Kidney epithelial cell (primary cell): Measurements from ENCODE around the gene NUP50. TPM values are rescaled to one million over a fixed set of nuclear protein-coding genes. Genes with fewer than 3 reads are reported as not detected.

ENCODE experiments used
- DNase-seq: peaks from one replicate; pipeline ENCODE4 v3.0.0-alpha.2; 2010; ENCODE audit warnings: low read depth
- H3K27me3 ChIP-seq: 2 replicates; pipeline ENCODE4 v1.6.0; 2011; ENCODE audit warnings: low read length; ENCODE audit not compliant: control insufficient read depth, insufficient read depth
- H3K36me3 ChIP-seq: 2 replicates; pipeline ENCODE4 v1.5.1; 2011; ENCODE audit warnings: low read length; ENCODE audit not compliant: control insufficient read depth, insufficient read depth
- H3K4me3 ChIP-seq: 2 replicates; pipeline ENCODE4 v1.5.1; 2011; ENCODE audit warnings: low read depth, mild to moderate bottlenecking, control low read depth, low read length
- total RNA-seq: library from RNA; depleted of rRNA; stranded (reverse); fragments of >200 nt; gene quantifications from 2 replicates; pipeline ENCODE4 v1.2.3, GENCODE V29; 2015
- TF ChIP-seq, protein P1 (sequence below): IDR thresholded peaks from 2 replicates; pipeline ENCODE4 v1.5.1; 2011; ENCODE audit warnings: mild to moderate bottlenecking, moderate library complexity, low read length, control low read depth, inconsistent platforms; ENCODE audit not compliant: insufficient read depth, poor library complexity, severe bottlenecking

The NUP50 gene
- total RNA-seq, 1 donor from 2014 or later, result 63.0 TPM

DNA sequence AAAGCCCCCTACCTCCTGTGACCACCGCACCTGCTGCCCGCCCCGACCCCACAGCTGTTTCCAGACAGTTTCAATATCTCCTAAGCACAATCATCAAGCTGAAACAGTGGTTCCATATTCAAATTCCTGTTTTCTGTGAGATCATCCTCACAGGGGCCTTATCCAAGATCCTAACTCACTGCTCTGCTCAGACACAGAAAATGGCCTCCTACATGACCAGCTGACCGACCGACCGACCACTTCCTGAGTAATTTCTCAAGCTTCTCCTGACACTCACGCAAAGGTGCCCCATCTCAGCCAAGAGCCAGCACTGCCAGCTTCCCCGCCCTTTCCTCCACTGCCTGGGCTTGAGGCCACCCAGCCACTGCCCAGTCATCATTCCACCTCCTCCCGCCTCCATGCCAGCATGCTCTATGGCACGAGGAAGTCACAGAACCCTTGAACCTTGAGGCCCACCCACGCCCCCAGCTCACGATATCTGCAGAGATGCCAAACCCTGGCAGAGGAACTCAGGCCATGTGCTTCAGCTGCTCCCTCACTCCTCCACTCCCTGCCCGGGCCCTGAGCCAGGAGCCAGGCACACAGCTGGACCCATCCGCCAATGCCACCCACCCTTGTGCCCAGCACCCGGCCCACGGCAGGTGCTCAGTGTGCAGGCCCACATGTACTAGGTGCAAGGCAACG lies 62.9 kb downstream of the NUP50 start:
- Histone ChIP-seq H3K4me3 (no peak overlapping the region), H3K36me3 (no peaks in the 10 kb centered on the region), H3K27me3 (no peaks in the 10 kb centered on the region)
- DNase-seq, result no peak
- TF ChIP-seq, protein P1, sequence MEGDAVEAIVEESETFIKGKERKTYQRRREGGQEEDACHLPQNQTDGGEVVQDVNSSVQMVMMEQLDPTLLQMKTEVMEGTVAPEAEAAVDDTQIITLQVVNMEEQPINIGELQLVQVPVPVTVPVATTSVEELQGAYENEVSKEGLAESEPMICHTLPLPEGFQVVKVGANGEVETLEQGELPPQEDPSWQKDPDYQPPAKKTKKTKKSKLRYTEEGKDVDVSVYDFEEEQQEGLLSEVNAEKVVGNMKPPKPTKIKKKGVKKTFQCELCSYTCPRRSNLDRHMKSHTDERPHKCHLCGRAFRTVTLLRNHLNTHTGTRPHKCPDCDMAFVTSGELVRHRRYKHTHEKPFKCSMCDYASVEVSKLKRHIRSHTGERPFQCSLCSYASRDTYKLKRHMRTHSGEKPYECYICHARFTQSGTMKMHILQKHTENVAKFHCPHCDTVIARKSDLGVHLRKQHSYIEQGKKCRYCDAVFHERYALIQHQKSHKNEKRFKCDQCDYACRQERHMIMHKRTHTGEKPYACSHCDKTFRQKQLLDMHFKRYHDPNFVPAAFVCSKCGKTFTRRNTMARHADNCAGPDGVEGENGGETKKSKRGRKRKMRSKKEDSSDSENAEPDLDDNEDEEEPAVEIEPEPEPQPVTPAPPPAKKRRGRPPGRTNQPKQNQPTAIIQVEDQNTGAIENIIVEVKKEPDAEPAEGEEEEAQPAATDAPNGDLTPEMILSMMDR, result no peak

- H3K4me3 ChIP-seq, result no peak overlapping the region
- no peaks in the 10 kb centered on the region for H3K36me3 ChIP-seq
- no peak for DNase-seq
- TF ChIP-seq, protein P1, result no peak
- H3K27me3 ChIP-seq, result no peaks in the 10 kb centered on the region
Observed at GRCh38 chr22:45227645-45228400, 64.1 kb downstream of the NUP50 start.

GRCh38 chr22:45228401-45228754 lies 64.7 kb downstream of the NUP50 start:
- Histone ChIP-seq H3K4me3 (no peak overlapping the region), H3K27me3 (no peaks in the 10 kb centered on the region)

GRCh38 chr22:45229181-45229580 lies 65.5 kb downstream of the NUP50 start:
- no peak for DNase-seq
- Histone ChIP-seq H3K36me3 (no peaks in the 10 kb centered on the region), H3K4me3 (no peak overlapping the region), H3K27me3 (no peaks in the 10 kb centered on the region)
- TF ChIP-seq, protein P1, result no peak

More at GRCh38 chr22:45228401-45228754, 64.7 kb downstream of the NUP50 start:
- TF ChIP-seq, protein P1, result no peak
- DNase-seq, result no peak
- H3K36me3 ChIP-seq, result no peaks in the 10 kb centered on the region

DNA sequence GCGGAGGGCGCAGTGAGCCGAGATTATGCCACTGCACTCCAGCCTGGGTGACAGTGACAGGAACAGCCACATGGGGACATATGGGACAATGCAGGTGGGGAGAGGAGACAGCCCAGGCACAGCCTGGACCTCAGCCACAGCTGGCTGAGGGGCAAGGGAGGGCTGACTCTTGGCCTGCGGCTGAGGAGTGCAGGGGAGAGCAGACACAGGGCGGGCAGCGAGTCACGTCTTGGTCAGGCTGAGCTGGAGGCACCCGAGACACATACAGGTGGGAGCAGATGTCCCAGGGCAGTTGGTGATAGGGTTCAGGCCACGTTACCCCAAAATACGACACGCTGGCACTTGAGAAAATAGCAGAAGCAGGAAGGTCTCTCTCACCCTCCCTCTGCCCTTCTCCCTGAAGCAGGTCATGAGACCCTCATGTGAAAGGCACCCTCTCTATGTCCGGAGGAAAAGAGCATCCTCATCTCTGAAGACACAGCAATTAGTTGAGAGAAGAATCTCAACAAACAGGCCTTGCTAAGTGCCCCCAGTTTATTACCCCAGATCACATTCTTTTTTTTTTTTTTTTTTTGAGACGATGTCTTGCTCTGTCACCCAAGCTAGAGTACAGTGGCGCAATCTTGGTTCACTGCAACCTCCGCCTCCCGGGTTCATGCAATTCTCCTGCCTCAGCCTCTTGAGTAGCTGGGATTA lies 66.4 kb downstream of the NUP50 start:
- TF ChIP-seq, protein P1, result no peak
- H3K27me3 ChIP-seq, result no peaks in the 10 kb centered on the region
- no peak for DNase-seq

More for the DNA sequence above, 66.4 kb downstream of the NUP50 start:
- no peaks in the 10 kb centered on the region for H3K36me3 ChIP-seq
- no peak overlapping the region for H3K4me3 ChIP-seq
